ENCODE measurements around the gene FCRL6. TPM values are rescaled to one million over a fixed set of nuclear protein-coding genes. Genes with fewer than 3 reads are reported as not detected.

The FCRL6 gene
- total and polyA plus RNA-seq, 12 donors = 0.12 to 3.0 (median 0.87) TPM; not detected in 9

DNA sequence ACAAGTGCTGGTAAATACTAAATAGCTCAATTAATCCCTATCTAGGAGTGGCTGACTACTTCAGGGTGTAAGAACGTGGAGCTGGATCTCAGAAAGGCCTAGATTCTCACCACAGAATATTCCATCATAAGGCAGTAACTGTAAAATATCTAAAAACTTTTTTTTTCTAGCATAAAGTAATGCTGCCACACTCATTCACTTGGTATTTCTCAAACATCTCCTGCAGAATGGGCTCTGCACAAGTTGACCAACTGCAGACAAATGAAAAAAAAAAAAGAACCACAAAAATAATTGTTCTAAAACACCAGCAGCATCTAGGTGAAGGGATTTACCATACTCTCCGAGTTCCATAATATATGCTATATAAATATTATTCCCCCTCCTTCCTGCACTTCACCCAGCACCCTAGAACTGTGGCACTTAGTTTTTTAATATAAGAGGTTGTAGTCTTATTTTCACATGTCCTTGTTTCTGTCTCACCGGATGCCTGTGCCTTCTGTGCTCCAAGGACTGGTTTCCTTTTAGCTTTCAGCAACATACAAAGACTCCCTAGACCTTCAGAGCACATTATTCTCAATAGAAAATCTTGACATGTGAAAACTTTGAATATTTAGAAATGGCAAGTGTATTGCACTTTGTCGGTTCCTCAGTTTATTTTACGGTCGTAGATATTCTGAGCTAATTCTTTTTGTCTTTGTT, 51.4 kb downstream of the FCRL6 start:
- Histone ChIP-seq H3K27ac (peak overlapping the region in 9 of 10 donors; percentile 93 to 99 (median 99)), H3K36me3 (peaks cover 0 to 2% (median 0%) of the 10 kb centered on the region in 9 donors), H3K4me1 (peaks cover 0 to 44% (median 19%) of the 10 kb centered on the region in 9 donors), H3K27me3 (no peaks in the 10 kb centered on the region), H3K9me3 (no peaks in the 10 kb centered on the region), H3K4me3 (peak overlapping the region in 9 of 10 donors; percentile 63 to 96 (median 76))
- ATAC-seq (peak in 1 of 8 donors; percentile 12), DNase-seq (no peak)
- intact Hi-C loops (cut with DNase I) = loop anchor here in 6 of 10 donors (5.0 to 10.0 kb wide), 5 partner anchors 39 to 74 kb away; partner anchors contain the start of gene TAGLN2 (in 4 of the 6)
- WGBS, 2 donors = 18% methylated on average over 6 of the region's 6 CpGs
- TF ChIP-seq, protein P1, sequence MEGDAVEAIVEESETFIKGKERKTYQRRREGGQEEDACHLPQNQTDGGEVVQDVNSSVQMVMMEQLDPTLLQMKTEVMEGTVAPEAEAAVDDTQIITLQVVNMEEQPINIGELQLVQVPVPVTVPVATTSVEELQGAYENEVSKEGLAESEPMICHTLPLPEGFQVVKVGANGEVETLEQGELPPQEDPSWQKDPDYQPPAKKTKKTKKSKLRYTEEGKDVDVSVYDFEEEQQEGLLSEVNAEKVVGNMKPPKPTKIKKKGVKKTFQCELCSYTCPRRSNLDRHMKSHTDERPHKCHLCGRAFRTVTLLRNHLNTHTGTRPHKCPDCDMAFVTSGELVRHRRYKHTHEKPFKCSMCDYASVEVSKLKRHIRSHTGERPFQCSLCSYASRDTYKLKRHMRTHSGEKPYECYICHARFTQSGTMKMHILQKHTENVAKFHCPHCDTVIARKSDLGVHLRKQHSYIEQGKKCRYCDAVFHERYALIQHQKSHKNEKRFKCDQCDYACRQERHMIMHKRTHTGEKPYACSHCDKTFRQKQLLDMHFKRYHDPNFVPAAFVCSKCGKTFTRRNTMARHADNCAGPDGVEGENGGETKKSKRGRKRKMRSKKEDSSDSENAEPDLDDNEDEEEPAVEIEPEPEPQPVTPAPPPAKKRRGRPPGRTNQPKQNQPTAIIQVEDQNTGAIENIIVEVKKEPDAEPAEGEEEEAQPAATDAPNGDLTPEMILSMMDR (IDR thresholded peaks at IDR 0.05) = no peak

DNA sequence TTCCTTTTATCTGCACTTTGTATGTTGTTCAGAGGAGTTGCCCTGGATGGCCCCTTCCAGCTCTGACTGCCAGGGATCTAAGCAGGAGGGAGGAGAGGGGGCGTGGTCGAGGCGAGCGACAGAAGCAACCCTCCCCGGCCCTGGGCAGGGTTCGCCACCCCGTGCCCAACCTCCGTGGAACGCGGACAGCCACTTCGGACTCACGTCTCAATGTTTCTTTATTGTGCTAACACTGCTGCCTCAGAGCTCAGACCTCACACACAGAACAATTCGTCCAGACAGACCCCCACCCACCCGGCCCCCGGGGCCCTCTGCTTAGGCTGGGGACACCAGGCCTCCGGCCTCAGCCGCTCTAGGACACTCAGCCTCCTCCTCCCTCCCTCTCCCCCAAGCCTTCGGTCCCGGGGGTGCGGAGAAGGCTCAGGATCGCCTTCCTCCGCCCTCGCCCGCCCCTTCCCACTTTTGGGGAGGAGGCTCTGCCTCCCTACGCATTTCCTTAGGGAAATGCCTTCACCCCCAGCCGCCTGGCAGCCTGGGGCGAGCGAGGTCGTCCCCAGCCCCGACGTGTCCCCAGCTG, 52.0 kb downstream of the FCRL6 start:
- TF ChIP-seq, protein P1 (IDR thresholded peaks at IDR 0.05) = no peak
- intact Hi-C loops (cut with DNase I) = loop anchor here in 6 of 10 donors (5.0 to 10.0 kb wide), 5 partner anchors 38 to 73 kb away; partner anchors contain the start of gene TAGLN2 (in 4 of the 6)

DNA sequence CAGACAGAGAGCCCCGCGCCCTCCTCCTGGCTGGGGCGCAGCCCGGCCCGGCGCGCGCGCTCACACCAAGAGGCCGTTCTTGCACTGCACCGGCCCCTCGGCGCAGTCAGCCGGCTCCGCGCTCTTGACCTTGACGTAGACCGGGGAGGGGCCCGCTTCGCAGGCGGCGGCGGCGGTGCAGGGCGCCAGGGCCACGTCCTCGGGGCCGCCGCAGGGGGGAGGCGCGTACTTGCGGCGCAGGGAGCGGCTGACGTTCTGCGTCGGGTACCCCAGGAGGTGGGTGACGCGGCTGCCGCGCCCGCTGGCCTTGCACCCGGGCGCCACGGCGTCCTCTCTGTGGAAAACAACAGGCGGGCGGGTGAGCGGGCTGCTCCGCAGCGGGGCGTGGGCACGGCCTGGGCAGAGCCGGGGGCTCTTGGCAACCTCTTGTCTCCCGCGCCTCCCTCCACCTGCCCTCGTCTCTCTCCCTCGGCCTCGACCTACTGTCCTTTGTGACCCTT, 52.6 kb downstream of the FCRL6 start:
- peak; percentile 88 to 91 for DNase-seq
- TF ChIP-seq, protein P1 (IDR thresholded peaks at IDR 0.05) = peak in 3 of 9 donors; percentile 26 to 44 (median 26)
- Histone ChIP-seq H3K9me3 (no peaks in the 10 kb centered on the region), H3K27me3 (no peaks in the 10 kb centered on the region), H3K27ac (peak overlapping the region; percentile 93 to 99 (median 98)), H3K36me3 (peaks cover 0 to 2% (median 0%) of the 10 kb centered on the region in 9 donors), H3K4me1 (peaks cover 0 to 32% (median 19%) of the 10 kb centered on the region in 9 donors), H3K4me3 (peak overlapping the region; percentile 63 to 96 (median 76))
- ATAC-seq = peak; percentile 95 to 99 (median 96)
- intact Hi-C loops (cut with DNase I) = loop anchor here in 6 of 10 donors (5.0 to 10.0 kb wide), 5 partner anchors 38 to 73 kb away; partner anchors contain the start of gene TAGLN2 (in 4 of the 6)
- 0 to 1% methylated on average over 48 to 59 of the region's 59 CpGs for WGBS, 2 donors

More for the DNA sequence above, 52.0 kb downstream of the FCRL6 start:
- ATAC-seq = peak; percentile 76 to 95 (median 92)
- H3K27ac ChIP-seq = peak overlapping the region; percentile 93 to 99 (median 98)
- peaks cover 0 to 38% (median 19%) of the 10 kb centered on the region in 9 donors for H3K4me1 ChIP-seq
- no peaks in the 10 kb centered on the region for H3K9me3 ChIP-seq
- peak overlapping the region; percentile 63 to 96 (median 76) for H3K4me3 ChIP-seq
- H3K27me3 ChIP-seq = no peaks in the 10 kb centered on the region
- WGBS, 2 donors = 0 to 1% methylated on average over 30 to 31 of the region's 31 CpGs
- peak; percentile 83 to 86 for DNase-seq
- H3K36me3 ChIP-seq = peaks cover 0 to 2% (median 0%) of the 10 kb centered on the region in 9 donors

DNA sequence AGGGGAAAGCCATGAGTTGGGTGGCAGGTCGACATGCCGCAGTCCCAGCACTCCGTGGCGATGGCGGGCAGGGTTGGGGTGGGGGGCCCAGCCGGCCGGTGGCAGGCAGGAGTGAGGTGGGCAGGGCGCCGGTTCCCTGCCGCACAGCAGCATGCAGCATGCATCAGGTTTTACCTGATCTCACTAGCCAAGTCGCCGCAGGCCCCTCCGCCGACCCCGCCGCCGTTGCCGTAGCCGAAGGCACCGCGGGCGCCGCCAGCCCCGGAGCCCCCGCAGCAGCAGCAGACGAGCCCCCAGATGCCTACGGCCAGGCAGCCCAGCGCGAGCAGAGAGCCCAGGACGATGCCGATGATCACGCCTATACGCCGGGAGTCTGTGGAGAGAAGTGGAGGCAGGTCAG, 53.5 kb downstream of the FCRL6 start:
- peak overlapping the region in 3 of 10 donors; percentile 99 for H3K27ac ChIP-seq
- no peaks in the 10 kb centered on the region for H3K9me3 ChIP-seq
- TF ChIP-seq, protein P1 (IDR thresholded peaks at IDR 0.05) = no peak
- peaks cover 0 to 2% (median 0%) of the 10 kb centered on the region in 9 donors for H3K36me3 ChIP-seq
- DNase-seq (no peak), ATAC-seq (no peak)
- peak overlapping the region in 4 of 10 donors; percentile 63 to 96 (median 76) for H3K4me3 ChIP-seq
- peaks cover 0 to 26% (median 20%) of the 10 kb centered on the region in 9 donors for H3K4me1 ChIP-seq
- 83 to 87% methylated on average over 30 to 34 of the region's 34 CpGs for WGBS, 2 donors
- H3K27me3 ChIP-seq = no peaks in the 10 kb centered on the region
- intact Hi-C loops (cut with DNase I) = loop anchor here in 2 of 10 donors (5.0 to 10.0 kb wide), 2 partner anchors 67 to 69 kb away; partner anchors contain the start of gene TAGLN2 (in 1 of the 2)

Measured in heart right ventricle (tissue), 16 donors.